NCI-H69 (cell line): ENCODE data around the gene ELANE.
A peak's percentile ranks its signal among the peaks of the same experiment; 100 is the strongest.
"Not testable (repeated sequence)": the region's sequence is repeated elsewhere in the genome, so short reads cannot be mapped to it uniquely, and the experiment has no call there.

Source experiments
- DNase-seq: peaks from one replicate; lab custom pipeline; 2025; lab: John Stamatoyannopoulos, UW

The ELANE gene

DNA sequence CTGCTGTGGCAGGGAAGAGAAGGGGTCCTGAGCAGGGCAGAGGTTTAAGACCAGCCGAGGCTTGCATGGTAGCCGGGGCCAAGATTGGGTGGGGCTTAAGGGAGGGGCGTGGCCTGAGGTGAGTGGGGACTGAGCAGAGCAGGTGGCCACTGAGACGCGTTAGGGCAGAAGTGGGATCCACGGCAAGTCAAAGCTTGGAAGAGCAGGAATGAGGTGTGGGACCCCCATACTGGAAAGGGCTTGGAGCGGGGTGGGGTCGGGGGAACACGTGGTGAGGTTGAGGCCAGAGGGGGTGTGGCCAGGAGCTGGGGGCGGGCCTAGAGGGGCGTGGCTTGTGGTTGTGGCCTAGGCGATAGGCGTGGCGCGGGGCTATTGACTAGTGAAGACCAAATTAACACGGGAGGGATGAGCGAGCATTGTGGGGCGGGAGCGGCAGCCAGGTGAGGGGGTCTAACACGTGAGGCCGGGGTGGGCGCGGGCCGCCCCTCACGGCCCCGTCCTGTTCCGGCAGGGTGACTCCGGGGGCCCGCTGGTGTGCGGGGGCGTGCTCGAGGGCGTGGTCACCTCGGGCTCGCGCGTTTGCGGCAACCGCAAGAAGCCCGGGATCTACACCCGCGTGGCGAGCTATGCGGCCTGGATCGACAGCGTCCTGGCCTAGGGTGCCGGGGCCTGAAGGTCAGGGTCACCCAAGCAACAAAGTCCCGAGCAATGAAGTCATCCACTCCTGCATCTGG, 10.6 kb downstream of the ELANE start:
- DNase-seq = peak; percentile 69

DNA sequence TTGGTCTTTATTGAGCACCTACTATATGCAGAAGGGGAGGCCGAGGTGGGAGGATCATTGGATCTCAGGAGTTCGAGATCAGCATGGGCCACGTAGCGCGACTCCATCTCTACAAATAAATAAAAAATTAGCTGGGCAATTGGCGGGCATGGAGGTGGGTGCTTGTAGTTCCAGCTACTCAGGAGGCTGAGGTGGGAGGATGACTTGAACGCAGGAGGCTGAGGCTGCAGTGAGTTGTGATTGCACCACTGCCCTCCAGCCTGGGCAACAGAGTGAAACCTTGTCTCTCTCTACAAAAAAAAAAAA, 11.2 kb downstream of the ELANE start:
- no peak for DNase-seq

- DNase-seq = no peak
These were observed 14.7 kb downstream of the ELANE start for GRCh38 chr19:866769-867300.

DNA sequence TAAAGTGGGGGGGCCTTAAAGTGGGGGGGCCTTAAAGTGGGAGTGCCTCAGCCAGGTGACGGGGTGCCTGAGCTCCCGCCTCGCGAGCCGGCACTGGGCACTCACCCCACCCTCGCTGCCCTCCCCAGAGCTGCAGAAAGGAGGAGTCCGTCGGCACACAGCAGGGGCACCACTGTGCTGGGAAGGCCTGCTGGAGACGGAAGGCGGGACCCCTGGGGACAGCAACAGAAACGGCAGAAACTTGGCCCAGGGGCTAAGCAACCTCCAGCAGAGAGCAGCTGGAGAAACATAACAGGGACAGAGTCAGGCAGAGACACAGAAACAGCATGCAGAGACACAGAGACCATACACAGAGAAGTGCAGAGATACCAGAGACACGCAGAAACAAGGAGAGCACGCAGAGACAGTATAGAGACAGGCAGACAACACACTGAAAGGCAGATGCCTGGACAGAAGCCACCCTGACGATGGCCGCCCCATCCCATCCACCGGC, 15.2 kb downstream of the ELANE start:
- DNase-seq = peak; percentile 92

GRCh38 chr19:867855-868457, 15.9 kb downstream of the ELANE start:
- DNase-seq = no peak

- no peak for DNase-seq
These were observed 16.5 kb downstream of the ELANE start for GRCh38 chr19:868458-869244.

DNA sequence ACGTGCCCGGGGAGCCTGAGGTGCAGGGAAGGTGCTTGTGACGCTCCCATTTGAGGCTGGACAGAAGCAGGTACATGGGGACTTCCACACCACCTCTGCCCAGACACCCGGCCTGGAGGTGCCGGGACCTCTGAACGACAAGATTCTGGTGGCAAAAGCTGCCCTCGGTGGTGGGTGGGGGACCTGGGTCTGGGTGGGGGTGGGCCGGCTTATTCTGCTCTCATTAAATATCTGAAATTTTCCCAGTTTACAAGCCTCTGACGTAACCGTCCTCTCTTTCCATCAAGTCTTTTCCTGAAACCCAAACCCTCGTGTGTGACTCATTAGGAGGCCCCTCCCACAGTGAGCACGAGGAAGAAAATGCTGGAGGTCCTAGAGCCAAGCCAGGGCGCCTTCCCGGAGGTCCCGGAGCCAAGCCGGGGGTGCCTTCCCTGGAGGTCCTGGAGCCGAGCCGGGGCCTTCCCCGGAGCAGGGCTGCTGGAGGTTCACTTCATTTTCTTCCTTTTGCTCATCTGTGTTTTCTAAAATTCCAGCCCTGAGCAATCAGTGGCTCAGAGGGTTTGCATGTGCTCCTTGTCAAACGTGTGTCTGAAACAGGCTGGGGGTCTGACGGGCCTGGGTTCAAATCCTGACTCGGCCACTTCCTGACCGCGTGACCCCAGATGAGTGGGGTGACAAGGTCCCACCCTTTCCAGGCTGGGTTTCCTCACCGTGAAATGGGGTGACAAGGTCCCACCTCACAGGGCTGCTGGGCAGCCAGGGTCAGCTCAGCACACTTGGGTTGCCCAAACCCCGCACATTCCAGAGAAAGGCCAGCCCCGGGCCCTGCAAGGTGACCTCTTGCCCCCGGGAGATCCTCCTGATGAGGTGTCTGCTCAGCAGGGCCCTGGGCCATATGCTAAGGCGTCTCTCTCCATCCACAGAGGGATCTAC, 17.4 kb downstream of the ELANE start:
- DNase-seq = no peak

- no peak for DNase-seq
These were observed 18.2 kb downstream of the ELANE start for GRCh38 chr19:870314-870713.

- peak; percentile 85 for DNase-seq
These were observed 18.9 kb downstream of the ELANE start for GRCh38 chr19:870963-871401.

GRCh38 chr19:871446-872265, 19.6 kb downstream of the ELANE start:
- DNase-seq = peak; percentile 63

- peak; percentile 73 for DNase-seq
These were observed 20.3 kb downstream of the ELANE start for GRCh38 chr19:872266-872951.

DNA sequence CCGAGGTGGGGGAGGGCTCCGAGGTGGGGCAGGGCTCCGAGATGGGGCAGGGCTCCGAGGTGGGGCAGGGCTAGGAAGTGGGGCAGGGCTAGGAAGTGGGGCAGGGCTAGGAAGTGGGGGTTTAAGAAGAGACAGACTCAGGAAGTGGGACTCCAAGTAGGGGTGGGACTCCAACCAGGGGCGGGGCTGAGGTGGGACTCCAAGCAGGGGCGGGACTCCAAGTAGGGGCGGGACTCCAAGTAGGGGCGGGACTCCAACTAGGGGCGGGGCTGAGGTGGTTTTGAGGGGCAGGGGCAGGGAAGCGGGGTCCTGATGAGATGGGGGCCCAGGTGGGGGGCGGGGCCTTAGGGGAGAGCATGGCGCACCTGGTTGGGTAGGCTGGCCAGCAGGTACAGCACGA, 21.0 kb downstream of the ELANE start:
- DNase-seq = peak; percentile 46

GRCh38 chr19:873561-874041, 21.5 kb downstream of the ELANE start:
- no peak for DNase-seq

DNA sequence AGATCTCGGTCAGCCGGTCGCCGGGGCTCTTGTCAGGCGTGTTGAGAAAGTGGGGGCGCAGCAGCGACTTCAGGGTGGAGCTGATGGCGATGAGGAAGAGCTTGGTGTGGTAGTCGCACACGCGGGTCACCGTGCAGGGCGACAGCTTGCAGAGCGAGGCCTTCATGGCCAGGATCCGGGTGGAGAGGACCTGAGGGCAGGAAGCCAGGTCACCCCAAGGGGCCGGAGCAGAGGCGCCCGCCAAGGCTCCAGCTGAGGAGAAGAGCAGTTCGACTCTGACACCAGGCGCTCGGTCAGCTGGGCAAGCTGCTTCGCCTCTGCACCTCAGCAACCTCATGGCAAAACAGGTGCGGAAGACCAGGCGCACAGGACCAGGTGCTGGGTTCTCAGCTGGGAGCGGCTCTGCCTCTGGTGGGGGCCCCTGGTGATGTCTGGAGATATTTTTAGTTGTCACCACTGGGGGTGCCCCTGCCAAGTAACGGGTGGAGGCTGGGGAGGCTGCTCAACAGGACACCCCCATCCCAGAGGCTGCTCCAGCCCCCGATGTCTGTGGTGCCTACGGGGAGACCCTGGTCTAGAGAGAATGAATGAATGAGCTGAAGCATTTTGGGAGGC, 23.3 kb downstream of the ELANE start:
- no peak for DNase-seq

- DNase-seq = no peak
These were observed 24.0 kb downstream of the ELANE start for GRCh38 chr19:876089-876488.

DNA sequence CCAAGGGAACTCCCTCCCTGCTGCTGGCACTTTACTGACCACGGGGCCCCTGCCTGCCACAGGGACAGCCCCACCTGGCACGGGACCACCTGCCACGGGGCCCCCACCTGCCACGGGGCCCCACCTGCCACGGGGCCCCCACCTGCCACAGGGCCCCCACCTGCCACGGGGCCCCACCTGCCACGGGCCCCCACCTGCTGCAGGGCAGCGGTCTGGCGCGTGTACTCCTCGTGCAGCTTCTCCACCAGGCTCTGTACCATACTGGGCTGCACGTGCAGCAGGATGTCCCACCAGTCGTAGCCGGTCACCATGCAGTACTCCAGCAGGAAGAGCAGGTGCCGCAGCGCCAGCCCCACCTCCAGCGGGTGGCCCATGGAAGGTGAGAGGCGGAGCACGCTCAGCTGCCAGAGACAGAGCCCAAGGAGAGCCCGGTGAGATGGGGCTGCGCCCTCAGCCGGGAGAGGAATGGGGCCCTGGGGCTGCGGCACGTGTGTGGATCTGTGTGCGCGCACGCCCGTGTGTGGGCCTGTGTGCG, 24.7 kb downstream of the ELANE start:
- DNase-seq = no peak

- DNase-seq = not testable (repeated sequence)
These were observed 26.0 kb downstream of the ELANE start for GRCh38 chr19:877992-878660.

DNA sequence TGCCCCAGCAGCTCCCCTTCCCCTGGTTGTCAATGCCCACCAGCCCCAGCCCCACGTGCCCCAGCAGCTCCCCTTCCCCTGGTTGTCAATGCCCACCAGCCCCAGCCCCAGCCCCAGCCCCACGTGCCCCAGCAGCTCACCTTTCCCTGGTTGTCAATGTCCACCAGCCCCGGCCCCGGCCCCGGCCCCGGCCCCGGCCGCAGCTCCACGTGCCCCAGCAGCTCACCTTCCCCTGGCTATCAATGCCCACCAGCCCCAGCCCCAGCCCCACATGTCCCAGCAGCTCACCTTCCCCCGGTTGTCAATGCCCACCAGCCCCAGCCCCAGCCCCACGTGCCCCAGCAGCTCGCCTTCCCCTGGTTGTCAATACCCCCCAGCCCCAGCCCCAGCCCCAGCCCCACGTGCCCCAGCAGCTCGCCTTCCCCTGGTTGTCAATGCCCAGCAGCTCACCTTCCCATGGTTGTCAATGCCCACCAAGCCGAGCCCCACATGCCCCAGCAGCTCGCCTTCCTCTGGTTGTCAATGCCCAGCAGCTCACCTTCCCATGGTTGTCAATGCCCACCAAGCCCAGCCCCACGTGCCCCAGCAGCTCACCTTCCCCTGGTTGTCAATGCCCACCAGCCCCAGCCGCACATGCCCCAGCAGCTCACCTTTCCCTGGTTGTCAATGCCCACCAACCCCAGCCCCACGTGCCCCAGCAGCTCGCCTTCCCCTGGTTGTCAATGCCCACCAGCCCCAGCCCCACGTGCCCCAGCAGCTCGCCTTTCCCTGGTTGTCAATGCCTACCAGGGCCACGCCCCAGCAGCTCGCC, 26.9 kb downstream of the ELANE start:
- DNase-seq = not testable (repeated sequence)
